Measurements from ENCODE around the gene PIGK. TPM values are rescaled to one million over a fixed set of nuclear protein-coding genes. Genes with fewer than 3 reads are reported as not detected.

Gene PIGK
- total and polyA plus RNA-seq, 10 of the 15 experiments (the other 5 are each of a cell fraction or from before 2014, with no cell fraction given): 9.1 to 27.4 (median 16.9) TPM

DNA sequence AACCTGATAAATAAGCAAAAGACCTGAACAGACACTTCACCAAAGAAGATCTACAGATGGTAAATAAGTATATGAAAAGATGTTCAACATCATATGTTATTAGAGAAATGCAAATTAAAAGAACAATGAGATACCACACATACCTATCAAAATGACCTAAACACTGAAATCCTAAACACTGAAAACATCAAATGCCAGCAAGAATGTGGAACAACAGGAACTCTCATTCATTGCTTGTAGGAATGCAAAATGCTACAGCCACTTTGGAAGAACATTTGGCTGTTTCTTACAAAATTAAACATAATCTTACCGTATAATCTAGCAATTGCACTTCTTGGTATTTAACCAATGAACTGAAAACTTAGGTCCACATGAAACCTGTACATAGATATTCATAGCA is 14.9 kb upstream of the PIGK start:
- intact Hi-C loops (cut with micrococcal nuclease; ENCODE audit: unreplicated experiment): no loop called here
- 39% methylated on average over 1 of the region's 1 CpG for WGBS (ENCODE audit: insufficient coverage, insufficient replicate concordance, low lambda C conversion rate, missing lambda C conversion rate)

More for the DNA sequence above, 14.9 kb upstream of the PIGK start:
- RAD21 ChIA-PET (ENCODE audit: unreplicated experiment): no interaction called here
- Histone ChIP-seq H3K9me3 (replicated peaks; ENCODE audit: control insufficient read depth, insufficient read depth, low read length) (no peaks in the 10 kb centered on the region), H4K20me1 (ENCODE audit: control insufficient read depth, insufficient read depth) (no peaks in the 10 kb centered on the region), H3K79me2 (ENCODE audit: control insufficient read depth, insufficient read depth, low read length) (no peaks in the 10 kb centered on the region), H3K4me1 (ENCODE audit: control insufficient read depth, insufficient read depth, low read length) (no peaks in the 10 kb centered on the region), H3K36me3 (ENCODE audit: control insufficient read depth in 2 of 2, insufficient read depth in 2 of 2, low read length in 1 of 2) (no peaks in the 10 kb centered on the region), H3K9ac (ENCODE audit: control insufficient read depth, insufficient read depth, low read length) (no peak overlapping the region), H3K27me3 (replicated peaks in 1 of 2; ENCODE audit: control insufficient read depth in 2 of 2, insufficient read depth in 2 of 2, low read length in 1 of 2) (no peaks in the 10 kb centered on the region), H3K27ac (ENCODE audit: control insufficient read depth, insufficient read depth) (no peak overlapping the region), H3K4me3 (no peak overlapping the region), H3K4me2 (ENCODE audit: control insufficient read depth, insufficient read depth) (no peak overlapping the region), H2AFZ (ENCODE audit: control insufficient read depth, low read depth, low read length) (no peak overlapping the region)
- FAIRE-seq: no peak
- CTCF ChIA-PET: no interaction called here
- TF ChIP-seq YBX1 (IDR thresholded peaks at IDR 0.05): no peak
- TF ChIP-seq JUND (IDR thresholded peaks at IDR 0.05; ENCODE audit: low read depth, low read length): no peak
- no peak for TF ChIP-seq ZNF217 (IDR thresholded peaks at IDR 0.05)
- no peak for TF ChIP-seq SPI1 (IDR thresholded peaks at IDR 0.05; ENCODE audit: borderline replicate concordance, insufficient read depth, low read depth, low read length)
- no peak for TF ChIP-seq HDGF (IDR thresholded peaks at IDR 0.05)
- TF ChIP-seq, protein P1, sequence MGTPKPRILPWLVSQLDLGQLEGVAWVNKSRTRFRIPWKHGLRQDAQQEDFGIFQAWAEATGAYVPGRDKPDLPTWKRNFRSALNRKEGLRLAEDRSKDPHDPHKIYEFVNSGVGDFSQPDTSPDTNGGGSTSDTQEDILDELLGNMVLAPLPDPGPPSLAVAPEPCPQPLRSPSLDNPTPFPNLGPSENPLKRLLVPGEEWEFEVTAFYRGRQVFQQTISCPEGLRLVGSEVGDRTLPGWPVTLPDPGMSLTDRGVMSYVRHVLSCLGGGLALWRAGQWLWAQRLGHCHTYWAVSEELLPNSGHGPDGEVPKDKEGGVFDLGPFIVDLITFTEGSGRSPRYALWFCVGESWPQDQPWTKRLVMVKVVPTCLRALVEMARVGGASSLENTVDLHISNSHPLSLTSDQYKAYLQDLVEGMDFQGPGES (IDR thresholded peaks at IDR 0.05): no peak
- TF ChIP-seq, protein P2, sequence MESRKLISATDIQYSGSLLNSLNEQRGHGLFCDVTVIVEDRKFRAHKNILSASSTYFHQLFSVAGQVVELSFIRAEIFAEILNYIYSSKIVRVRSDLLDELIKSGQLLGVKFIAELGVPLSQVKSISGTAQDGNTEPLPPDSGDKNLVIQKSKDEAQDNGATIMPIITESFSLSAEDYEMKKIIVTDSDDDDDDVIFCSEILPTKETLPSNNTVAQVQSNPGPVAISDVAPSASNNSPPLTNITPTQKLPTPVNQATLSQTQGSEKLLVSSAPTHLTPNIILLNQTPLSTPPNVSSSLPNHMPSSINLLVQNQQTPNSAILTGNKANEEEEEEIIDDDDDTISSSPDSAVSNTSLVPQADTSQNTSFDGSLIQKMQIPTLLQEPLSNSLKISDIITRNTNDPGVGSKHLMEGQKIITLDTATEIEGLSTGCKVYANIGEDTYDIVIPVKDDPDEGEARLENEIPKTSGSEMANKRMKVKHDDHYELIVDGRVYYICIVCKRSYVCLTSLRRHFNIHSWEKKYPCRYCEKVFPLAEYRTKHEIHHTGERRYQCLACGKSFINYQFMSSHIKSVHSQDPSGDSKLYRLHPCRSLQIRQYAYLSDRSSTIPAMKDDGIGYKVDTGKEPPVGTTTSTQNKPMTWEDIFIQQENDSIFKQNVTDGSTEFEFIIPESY (IDR thresholded peaks at IDR 0.05): no peak
- no peak for TF ChIP-seq PML (IDR thresholded peaks at IDR 0.05; ENCODE audit: low read length)
- TF ChIP-seq FOXM1 (IDR thresholded peaks at IDR 0.05; ENCODE audit: low read depth, low read length): no peak
- no peak for TF ChIP-seq NR2F1 (conservative IDR thresholded peaks at IDR 0.05)
- TF ChIP-seq MXI1 (IDR thresholded peaks at IDR 0.05; ENCODE audit: low read depth, low read length): no peak
- TF ChIP-seq, protein P3, sequence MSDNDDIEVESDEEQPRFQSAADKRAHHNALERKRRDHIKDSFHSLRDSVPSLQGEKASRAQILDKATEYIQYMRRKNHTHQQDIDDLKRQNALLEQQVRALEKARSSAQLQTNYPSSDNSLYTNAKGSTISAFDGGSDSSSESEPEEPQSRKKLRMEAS (IDR thresholded peaks at IDR 0.05; ENCODE audit: low read depth, low read length): no peak
- no peak for TF ChIP-seq BHLHE40 (IDR thresholded peaks at IDR 0.05; ENCODE audit: borderline replicate concordance in 1 of 2, low read depth in 2 of 2, low read length in 1 of 2)
- TF ChIP-seq ASH2L (IDR thresholded peaks at IDR 0.05; ENCODE audit: borderline replicate concordance, low read depth): no peak
- TF ChIP-seq EED (IDR thresholded peaks at IDR 0.05; ENCODE audit: low read depth): no peak
- no peak for TF ChIP-seq SUZ12 (IDR thresholded peaks at IDR 0.05; ENCODE audit: unreplicated experiment)
- no peak for TF ChIP-seq IKZF1 (conservative IDR thresholded peaks at IDR 0.05)
- TF ChIP-seq, protein P4, sequence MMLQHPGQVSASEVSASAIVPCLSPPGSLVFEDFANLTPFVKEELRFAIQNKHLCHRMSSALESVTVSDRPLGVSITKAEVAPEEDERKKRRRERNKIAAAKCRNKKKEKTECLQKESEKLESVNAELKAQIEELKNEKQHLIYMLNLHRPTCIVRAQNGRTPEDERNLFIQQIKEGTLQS (IDR thresholded peaks at IDR 0.05; ENCODE audit: borderline replicate concordance, extremely low read depth, low read depth, low read length): no peak
- TF ChIP-seq SREBF1 (IDR thresholded peaks at IDR 0.05; ENCODE audit: low read length): no peak
- DNase-seq (ENCODE audit: low read depth, low spot score): no peak
- POLR2A ChIA-PET: no interaction called here
- in situ Hi-C loops (cut with MboI): no loop called here
- ATAC-seq: no peak
- SMC1A ChIA-PET (ENCODE audit: uncharacterized antibody, unreplicated experiment): no interaction called here
- no TSS peak for BruUV-seq (replicated peaks)

Measured in GM12878 (cell line).